HG03139 (cell line): ENCODE results near the gene PRDM16.

Source experiments
- ATAC-seq: cut with Tn5 transposase; IDR thresholded peaks from one replicate; pipeline ENCODE4 v1.9.1; 2021; ENCODE audit not compliant: unreplicated experiment

Gene PRDM16

GRCh38 chr1:3453891-3454810, 385.1 kb downstream of the PRDM16 start, which contains the start of gene ARHGEF16:
ARHGEF16 (plus strand) TSS chr1:3454665; CDS start chr1:3463085, 8,420 bp downstream.
- no peak for ATAC-seq

GRCh38 chr1:3454811-3455618, 386.0 kb downstream of the PRDM16 start:
- no peak for ATAC-seq

- ATAC-seq: no peak
Observed at GRCh38 chr1:3455670-3456448, 386.9 kb downstream of the PRDM16 start.

DNA sequence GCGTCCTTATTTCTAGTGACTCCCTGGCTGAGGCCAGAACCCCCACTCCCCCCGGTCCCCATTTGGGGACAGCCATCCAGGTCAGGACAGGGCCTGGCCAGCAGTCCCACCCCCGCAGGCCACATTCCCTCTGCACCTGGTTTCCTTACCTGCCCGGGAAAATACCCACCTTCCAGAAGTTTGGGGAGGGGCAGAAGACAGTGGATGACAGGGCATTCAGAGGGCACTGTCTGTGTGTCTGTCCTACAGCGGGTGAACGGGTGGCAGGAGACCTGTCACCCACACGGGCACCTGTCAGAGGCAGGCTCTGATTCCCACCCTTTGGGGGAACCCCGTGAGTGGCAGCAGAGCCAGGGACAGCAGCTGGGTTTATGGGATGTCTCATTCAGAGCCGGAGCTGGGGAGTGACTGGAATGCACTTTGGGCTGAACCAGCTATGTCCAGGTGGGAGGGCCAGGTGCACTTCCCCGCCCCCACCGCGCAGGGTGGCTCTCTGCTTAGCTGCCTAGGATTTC, 387.5 kb downstream of the PRDM16 start:
- ATAC-seq: no peak

DNA sequence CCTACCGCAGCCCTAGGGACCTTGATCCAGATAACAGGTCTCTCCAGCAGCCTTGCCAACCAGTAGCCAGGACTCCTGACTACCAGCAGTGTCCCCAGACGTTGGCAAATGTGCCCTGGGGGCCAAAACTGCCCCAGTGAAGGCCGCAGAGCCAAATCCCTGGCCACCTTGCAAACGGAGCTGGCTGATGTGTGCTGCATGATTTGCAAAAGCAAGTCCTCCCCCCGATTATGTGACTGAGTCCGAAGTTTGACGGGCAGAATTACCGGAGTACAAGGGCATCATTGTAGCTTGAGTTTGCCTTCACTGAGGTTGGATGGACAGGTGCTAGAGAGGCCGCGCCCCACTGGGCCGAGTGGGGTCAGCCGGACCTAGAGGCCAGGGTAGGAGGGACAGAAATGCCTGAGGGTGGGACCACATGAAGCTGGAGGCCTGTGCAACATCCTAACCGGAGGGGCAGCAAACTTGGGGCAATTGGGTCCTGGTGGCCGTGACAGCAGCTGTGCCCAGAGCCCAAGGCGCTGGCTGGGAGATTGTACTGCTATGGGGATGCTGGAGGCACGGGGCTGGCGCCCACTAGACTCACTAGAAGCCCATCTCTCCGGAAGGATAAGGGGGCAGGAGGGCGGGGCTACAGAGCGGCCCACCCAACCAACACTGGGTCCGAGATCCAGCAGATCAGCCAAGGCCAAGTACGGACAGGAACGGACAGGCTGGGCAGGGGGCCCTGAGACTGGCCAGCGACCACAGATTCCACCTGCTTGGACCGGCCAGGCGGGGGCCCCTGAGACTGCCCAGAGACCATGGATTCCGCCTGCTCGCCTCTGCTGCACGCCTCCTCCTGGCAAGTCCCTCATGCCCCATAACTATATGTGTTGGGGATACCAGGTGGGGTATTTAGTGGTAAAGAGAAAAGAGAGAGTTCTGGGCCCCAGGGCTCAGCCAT, 388.2 kb downstream of the PRDM16 start:
- ATAC-seq: no peak

DNA sequence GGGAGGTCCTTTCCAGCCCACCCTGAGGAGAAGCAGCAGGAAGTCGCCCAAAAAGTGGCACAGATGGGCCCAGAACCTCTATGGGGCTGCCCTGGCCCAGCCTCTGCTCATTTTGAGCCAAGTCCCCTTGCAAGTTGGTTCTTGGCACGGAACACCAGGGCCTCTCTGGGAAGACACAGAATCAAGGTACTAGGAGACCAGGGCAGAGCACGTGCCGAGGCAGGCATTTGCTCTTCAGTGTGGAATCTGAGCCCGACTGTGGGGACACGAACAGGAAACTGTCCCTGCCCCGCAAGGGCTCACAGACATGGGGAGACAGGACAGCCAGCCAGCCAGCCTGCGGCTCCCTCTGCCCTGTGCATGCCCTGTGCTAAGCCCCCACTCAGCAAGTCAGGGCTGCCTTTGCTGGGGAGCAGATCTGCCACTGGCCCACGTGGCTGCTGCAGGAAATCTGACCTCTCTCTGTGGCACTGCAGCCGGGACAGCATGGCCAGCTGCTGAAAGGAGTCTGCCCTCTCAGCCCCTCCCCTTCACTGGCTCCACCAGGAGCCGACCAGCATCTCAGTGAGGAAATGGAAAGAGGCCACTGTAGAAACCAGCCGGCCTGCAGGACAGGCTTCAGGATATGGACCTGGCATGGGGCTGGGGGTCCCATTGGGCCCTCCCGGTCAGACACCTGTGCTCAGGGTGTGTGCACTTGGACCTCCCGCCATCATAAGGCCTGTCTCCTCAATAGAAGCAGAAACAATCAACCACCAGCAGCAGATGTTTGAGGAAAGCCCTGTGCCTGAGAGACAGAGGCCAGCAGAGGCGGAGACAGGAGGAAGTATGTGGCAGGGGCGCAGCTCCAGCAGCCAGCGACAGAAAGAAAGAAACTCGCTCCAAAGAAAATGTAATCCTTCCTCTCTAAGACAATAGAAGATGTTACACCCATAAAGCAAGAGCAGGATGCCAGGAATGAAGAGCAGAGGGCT, 389.2 kb downstream of the PRDM16 start:
- no peak for ATAC-seq

DNA sequence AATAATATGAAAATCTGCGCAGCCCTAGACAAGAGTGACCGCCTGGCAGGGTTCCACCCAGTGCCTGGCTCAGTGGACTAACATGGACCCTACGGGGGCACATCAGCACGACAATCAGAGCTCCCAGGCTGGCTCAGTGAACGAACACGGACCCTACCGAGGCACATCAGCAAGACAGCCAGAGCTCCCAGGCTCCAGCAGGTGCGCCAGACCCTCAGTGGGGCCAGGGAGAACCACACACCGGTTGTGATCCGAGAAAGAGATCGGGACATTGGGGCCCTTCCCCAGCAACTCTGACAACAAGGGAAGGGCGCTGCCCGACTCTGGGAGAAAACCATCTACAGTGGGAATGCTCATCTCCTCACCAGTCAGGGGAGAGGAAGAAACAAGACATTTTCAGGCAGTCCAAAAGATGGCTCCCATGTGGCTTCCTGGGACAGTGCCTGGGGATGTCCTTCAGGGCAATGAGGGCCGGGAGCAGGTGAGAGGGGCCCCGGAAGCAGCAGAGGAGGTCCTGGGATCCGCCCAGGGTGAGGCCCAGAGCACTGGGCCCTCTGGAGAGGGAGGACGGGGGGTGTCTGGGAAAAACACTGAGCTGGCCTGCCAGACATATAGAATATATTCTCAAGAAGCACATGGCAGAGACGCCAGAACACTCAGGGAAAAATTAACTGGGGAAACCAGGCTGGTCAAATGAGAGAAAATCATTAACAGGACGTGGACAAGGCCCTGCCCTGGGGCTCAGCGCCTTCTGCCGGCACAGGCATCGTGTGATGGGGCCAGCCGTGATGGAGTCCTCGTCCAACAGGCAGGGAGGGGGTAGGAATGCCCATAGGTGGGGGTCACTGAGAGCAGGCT, 390.3 kb downstream of the PRDM16 start:
- ATAC-seq: no peak

GRCh38 chr1:3459940-3460671, 391.1 kb downstream of the PRDM16 start:
- no peak for ATAC-seq

DNA sequence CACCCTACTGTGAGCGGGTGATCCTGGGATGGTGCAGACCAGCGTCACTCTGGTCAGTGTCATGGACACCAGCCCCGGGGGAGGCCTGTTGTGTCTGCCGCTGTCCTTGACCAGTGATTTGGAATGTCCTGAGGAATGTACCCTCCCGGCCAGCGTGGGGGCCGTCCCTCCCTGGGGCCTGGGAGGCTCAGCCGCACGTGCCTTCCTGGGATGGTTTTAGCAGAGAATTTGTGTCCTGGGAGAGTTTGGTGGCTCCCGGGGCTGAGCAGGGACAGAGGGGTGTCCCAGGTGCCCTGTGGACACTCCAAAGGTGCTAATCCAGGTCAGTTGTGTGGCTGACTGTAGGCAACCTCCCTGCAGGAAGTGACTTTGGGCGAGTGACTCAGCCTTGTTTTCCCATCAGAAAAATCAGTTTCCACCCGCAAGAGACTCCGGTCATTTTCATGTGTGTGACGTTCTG, 391.7 kb downstream of the PRDM16 start:
- no peak for ATAC-seq

GRCh38 chr1:3461238-3461933, 392.4 kb downstream of the PRDM16 start:
- no peak for ATAC-seq

DNA sequence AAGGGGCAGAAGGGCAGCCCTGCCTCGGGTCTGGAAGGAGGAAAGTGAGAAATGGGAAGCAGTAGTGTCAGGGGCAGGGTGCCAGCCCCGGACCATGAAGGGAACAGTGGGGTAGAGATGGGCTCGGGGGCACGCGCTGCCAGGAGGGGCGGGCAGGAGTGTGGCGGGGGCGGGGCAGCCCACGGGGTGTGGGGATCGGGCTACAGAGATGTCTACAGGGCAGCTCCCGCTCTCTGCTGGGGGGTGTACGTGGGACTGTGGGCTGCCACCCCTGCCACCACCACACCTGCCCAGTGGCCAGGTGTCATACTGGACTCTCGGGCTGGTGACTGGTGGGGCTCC, 392.9 kb downstream of the PRDM16 start:
- ATAC-seq: no peak

DNA sequence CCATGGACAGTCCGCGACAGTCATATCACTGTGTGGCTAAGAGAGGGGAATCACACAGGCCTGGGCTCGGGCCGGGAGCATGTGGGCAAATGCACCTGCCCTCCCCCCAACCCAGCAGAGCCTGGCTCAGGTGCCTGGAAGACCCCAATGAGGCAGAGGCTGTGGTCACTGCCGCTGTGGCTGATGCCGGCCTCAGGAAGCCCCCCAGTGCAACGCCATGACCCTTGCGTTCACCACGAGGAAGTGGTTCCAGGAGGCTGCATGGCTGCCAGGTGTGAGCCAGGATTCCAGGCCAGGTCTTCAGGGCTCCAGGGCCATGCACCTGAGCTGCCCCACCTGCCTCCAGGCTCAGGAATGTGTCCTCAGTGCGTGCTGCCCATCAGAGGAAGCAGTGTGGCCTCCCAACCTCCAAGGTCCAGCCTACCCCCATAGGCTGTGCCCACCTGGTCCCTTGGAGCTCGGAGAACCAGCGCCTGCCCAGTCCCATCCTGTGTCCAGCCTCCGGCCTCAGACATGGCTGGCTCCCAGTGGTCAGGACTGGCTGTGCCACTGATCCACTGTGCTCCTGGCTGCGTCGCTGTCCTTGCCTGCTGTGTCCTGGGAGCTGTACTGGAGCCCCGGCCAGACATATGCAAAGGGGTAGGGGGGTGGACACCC, 393.5 kb downstream of the PRDM16 start:
- no peak for ATAC-seq

DNA sequence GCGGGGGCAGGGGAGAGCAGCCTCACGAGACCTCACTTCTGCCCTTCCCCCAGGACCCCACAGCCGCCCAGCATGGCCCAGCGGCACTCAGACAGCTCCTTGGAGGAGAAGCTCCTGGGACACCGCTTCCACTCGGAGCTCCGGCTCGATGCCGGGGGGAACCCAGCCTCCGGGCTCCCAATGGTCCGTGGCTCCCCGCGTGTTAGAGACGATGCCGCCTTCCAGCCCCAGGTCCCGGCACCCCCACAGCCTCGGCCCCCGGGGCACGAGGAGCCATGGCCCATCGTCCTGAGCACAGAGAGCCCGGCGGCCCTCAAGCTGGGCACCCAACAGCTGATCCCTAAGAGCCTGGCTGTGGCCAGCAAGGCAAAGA, 394.0 kb downstream of the PRDM16 start:
- no peak for ATAC-seq

DNA sequence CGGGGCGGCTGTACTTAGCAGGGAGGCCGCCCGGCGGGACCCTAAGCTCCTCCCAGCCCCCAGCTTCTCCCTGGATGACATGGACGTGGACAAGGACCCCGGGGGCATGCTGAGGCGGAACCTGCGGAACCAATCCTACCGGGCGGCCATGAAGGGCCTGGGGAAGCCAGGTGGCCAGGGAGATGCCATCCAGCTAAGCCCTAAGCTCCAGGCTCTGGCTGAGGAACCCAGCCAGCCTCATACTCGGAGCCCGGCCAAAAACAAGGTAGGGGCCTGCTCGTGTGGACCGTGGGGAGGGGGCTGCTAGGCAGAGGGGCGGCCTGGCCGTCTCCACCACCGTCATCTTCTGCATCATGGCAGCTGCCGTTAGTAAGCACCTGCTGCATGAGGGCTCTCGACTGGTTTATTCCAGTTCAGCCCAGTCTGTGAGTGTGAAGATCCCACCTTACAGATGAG, 394.4 kb downstream of the PRDM16 start:
- ATAC-seq: no peak

DNA sequence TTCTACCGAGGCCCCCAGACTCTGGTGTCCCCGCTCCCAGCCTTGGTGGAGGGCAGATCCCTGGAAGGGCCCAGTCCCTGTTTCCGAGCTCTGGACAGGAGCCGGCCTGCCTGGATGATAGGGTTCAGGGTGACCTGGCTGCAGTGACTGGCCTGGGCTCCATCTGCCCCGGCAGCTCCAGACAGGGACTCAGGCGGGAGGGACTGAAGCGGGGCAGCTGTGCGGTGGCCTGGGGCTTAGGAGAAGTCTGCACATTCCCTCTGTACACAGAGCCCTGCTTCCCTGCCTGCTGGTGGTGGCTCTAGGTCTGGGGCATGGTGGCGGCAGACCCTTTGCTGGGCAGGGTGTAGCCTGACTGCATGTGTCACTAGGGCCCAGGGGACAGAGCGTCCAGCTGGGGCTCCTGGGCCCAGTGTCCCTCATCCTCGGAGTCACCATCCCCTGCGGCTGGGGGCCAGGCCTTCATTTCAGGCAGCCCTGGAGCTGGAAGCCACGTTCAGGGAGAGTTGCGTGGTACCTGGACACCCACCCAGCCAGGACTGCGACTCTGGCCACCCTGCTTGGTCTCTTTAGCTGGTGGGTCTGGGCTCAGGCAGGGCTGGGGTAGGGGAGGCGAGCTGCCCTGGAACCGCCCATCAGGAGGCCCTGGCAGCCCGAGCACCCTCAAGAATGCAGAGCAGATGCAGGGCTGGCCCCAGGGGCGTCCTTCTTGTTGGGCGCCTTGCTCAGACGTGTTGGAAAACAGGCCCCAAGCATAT, 395.1 kb downstream of the PRDM16 start:
- no peak for ATAC-seq
